Transverse colon (tissue), 4 donors: ENCODE measurements around the gene VSTM2L. TPM values are rescaled to one million over a fixed set of nuclear protein-coding genes. Genes with fewer than 3 reads are reported as not detected.

ENCODE experiments used
- DNase-seq: peaks from one replicate; pipeline ENCODE4 v3.0.0-alpha.2; 2019
- H3K27ac ChIP-seq, 4 donors: fragments of 200-600 bp; sonication (generic); 2 replicates each; pipeline ENCODE4 v1.5.1; 2016 to 2018; ENCODE audit warnings: inconsistent platforms in 4 of 4
- H3K27me3 ChIP-seq: fragments of 200-600 bp; sonication (generic); 2 replicates; pipeline ENCODE4 v1.5.1; 2017; ENCODE audit warnings: inconsistent platforms
- H3K36me3 ChIP-seq, 4 donors: fragments of 200-600 bp; sonication (generic); 2 replicates each; pipeline ENCODE4 v1.5.1; 2017 to 2019; ENCODE audit warnings: inconsistent platforms in 4 of 4
- H3K4me1 ChIP-seq, 4 donors: fragments of 200-600 bp; sonication (generic); 2 replicates each; pipeline ENCODE4 v1.5.1; 2017 to 2020; ENCODE audit warnings: inconsistent platforms in 4 of 4
- H3K4me3 ChIP-seq, 4 donors: fragments of 200-600 bp; sonication (generic); 1 replicate in 1 of 4; 2 replicates in 3 of 4; pipeline versions ENCODE4 v1.5.1 to v1.6.1; 2017 to 2019; ENCODE audit warnings: inconsistent platforms in 4 of 4
- H3K9me3 ChIP-seq, 2 donors: fragments of 200-600 bp; sonication (generic); 2 replicates each; pipeline ENCODE4 v1.5.1; 2017 to 2019; ENCODE audit warnings: inconsistent platforms in 2 of 2
- CTCF ChIP-seq, 5 experiments: fragments of 200-600 bp in 3 of 5; fragments of 450-650 bp in 2 of 5; sonication (generic) in 3 of 5; IDR thresholded peaks; 1 replicate in 2 of 5; 2 replicates in 3 of 5; pipeline ENCODE4 v1.5.1; 2016 to 2017; ENCODE audit warnings: antibody characterized with exemption in 5 of 5, inconsistent platforms in 3 of 5, mild to moderate bottlenecking in 2 of 5, moderate library complexity in 1 of 5
- EP300 ChIP-seq: sonication (generic); formaldehyde crosslinking; IDR thresholded peaks from one replicate; pipeline ENCODE4 v1.6.1; 2017; ENCODE audit warnings: antibody characterized with exemption, low read depth
- POLR2A ChIP-seq: fragments of 450-650 bp; IDR thresholded peaks from one replicate; pipeline ENCODE4 v1.6.1; 2016; ENCODE audit warnings: antibody characterized with exemption, mild to moderate bottlenecking, moderate library complexity
- POLR2AphosphoS5 ChIP-seq, 3 donors: sonication (generic); formaldehyde crosslinking; IDR thresholded peaks; one replicate each; pipeline ENCODE4 v1.6.1; 2016; ENCODE audit warnings: antibody characterized with exemption in 3 of 3
- WGBS, 2 donors: methylation state at CpG; one replicate each; pipeline ENCODE4 v1.1.5; 2018; ENCODE audit warnings: low coverage in 1 of 2; 5-methylcytosine and 5-hydroxymethylcytosine counted together
- in situ Hi-C, 4 donors: fragments of 200-750 bp; cut with MboI; loops; one replicate each; pipeline versions ENCODE4 v1.15.0 to v1.15.1; 2017; ENCODE audit warnings: low sequenced_read_pairs in 3 of 4, low pct_ligation_motif_present in 1 of 4, low pct_unique_long_range_greater_than_20kb in 1 of 4
- intact Hi-C: fragments of 100-400 bp; cut with DNase I; formaldehyde crosslinking; loops from one replicate; pipeline ENCODE4 v1.15.1; 2023; ENCODE audit warnings: low total_unique reads
- total RNA-seq, 4 donors: library from RNA; depleted of rRNA; stranded (reverse); fragments of >200 nt; gene quantifications; one replicate each; pipeline ENCODE4 v1.1.0, GENCODE V29; 2016

The VSTM2L gene
- total RNA-seq, 4 donors from 2014 or later = 3.0 to 6.6 (median 3.0) TPM; not detected in 1

DNA sequence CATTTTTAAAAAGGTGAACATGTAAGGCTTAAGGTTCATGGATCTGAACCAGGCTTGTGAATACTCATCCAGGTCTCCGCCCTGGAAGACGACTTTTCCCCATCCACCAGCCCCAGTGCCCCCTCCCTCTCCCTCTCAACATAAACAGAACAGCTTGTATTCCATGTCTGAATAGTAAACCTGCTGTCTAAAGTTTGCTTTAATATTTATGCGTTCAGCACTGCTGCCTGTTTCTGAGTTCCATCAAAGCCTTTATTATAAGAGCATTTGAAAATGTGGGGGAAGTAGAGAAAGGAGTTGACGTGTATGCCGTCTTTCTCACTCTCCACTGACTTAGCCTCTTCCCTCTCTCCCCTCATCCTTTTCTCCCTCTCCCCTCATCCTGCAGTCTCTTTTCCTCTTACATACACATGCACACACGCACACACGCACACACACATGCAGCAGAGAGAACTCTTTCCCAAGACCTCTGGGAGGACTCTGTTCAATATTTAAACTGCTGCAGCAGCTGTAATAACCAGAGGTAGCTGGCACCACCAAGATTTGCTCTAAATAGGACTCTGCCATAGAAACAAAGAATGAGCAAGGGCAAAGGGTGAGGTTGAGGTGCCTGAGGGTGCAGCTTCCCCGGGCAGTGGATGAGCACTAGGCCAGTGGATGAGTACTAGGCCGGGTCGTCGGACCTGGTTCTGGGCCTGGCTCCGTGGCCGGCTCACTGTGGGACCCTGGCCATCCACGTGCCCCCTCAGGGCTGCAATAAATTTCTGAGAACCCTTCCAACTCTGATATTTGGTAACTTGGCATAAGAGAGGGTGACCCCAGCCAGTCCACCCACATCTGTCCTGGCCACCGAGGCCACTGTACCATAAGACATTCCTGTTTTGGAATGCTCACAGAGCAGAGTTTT, 35.4 kb upstream of the VSTM2L start:
- Histone ChIP-seq H3K4me1 (peaks cover 0 to 15% (median 0%) of the 10 kb centered on the region in 4 donors), H3K36me3 (peaks cover 0 to 4% (median 0%) of the 10 kb centered on the region in 4 donors), H3K27ac (peak overlapping the region; percentile 5 to 80 (median 56)), H3K4me3 (no peak overlapping the region), H3K27me3 (no peaks in the 10 kb centered on the region), H3K9me3 (no peaks in the 10 kb centered on the region)
- in situ Hi-C loops (no loop called here), intact Hi-C loops (no loop called here)
- 72 to 84% methylated on average over 8 to 15 of the region's 15 CpGs for WGBS, 2 donors
- DNase-seq = no peak
- TF ChIP-seq POLR2AphosphoS5 (IDR thresholded peaks at IDR 0.05) (peak in 2 of 3 donors; percentile 40 to 41), CTCF (IDR thresholded peaks at IDR 0.05) (no peak)

DNA sequence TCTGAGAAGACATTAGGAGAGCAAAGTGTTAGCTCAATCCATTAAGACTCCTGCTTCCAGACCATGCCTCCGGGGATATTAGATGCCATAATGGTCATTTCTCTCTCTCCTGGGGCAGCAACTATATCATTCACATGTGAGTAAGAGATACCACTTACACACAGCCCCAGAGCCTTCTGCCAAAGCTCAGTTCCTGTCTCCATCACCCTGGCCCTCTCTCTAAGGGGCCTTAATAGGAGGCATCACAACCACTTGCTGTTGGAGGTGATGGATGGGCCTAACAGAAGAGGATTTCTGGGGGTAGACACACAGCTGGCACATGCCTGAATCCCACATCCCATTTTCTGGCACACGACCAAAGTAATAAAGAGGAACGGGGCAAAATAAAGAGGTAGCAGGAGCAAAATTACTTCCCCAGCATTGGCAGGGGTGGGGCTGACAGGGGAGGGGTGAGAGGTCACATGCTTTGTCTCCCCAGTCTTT, 34.0 kb upstream of the VSTM2L start:
- WGBS, 2 donors = 56% methylated on average over 2 to 3 of the region's 3 CpGs
- intact Hi-C loops (no loop called here), in situ Hi-C loops (no loop called here)
- H3K4me1 ChIP-seq = peaks cover 0 to 15% (median 0%) of the 10 kb centered on the region in 4 donors
- TF ChIP-seq EP300 (no peak), POLR2AphosphoS5 (IDR thresholded peaks at IDR 0.05) (no peak)
- H3K27me3 ChIP-seq = no peaks in the 10 kb centered on the region
- peaks cover 0 to 4% (median 0%) of the 10 kb centered on the region in 4 donors for H3K36me3 ChIP-seq
- H3K4me3 ChIP-seq = no peak overlapping the region
- no peaks in the 10 kb centered on the region for H3K9me3 ChIP-seq
- DNase-seq = no peak
- H3K27ac ChIP-seq = peak overlapping the region in 2 of 4 donors; percentile 70 to 80

DNA sequence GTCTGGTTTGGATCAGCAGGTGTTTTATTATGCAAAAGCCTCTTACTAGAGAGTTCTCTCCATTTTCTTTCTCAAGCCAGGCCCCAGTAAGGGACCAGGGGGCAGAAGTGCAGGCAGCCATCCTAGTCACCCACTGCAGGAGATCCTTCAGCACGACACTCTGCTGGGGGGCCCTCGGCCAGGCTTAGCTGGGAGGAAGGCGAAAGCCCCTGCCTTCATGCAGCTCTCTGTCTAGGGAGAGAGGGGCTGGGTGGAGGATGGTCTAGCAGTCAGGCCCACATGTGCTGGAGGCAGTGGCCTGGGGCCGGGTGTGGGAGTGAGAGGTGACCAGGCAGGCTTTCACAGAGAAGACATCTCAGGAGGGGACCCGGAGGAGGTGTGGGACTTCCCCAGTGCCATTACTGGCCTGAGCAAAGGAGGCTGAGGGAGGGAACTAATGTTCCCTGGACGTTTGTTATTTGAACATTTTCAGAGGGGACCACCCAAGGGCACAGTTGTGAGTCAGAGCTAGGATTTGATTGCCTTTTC, 33.5 kb upstream of the VSTM2L start:
- Histone ChIP-seq H3K36me3 (peaks cover 0 to 4% (median 0%) of the 10 kb centered on the region in 4 donors), H3K27ac (peak overlapping the region in 1 of 4 donors; percentile 80), H3K4me3 (no peak overlapping the region), H3K27me3 (no peaks in the 10 kb centered on the region), H3K9me3 (no peaks in the 10 kb centered on the region), H3K4me1 (peaks cover 0 to 15% (median 0%) of the 10 kb centered on the region in 4 donors)
- in situ Hi-C loops (no loop called here), intact Hi-C loops (no loop called here)
- WGBS, 2 donors = 77% methylated on average over 6 of the region's 6 CpGs; no CpG with 5 or more reads in 1 of the 2 donors
- DNase-seq = no peak
- TF ChIP-seq POLR2A = no peak

DNA sequence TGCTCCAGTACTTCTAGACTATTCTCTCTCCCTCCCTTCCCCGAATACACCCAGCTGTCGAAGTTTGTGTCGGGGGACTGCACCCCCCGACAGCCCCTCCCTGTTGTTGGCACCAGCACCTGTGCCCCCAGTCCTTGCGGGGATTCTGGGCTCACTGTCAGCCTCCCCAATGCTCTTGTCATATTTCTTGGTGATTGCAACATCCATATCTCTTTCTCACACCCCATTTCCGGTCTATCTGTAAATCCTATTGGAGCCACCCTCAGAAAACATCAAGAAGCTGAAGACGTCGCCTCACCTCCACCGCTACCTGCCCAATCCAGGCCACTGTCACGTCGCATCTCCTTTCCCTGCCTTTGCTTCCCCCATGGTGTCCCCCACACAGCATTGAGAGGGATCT, 32.6 kb upstream of the VSTM2L start:
- Histone ChIP-seq H3K27ac (no peak overlapping the region), H3K4me1 (peaks cover 0 to 15% (median 0%) of the 10 kb centered on the region in 4 donors), H3K36me3 (no peaks in the 10 kb centered on the region), H3K4me3 (no peak overlapping the region), H3K27me3 (no peaks in the 10 kb centered on the region), H3K9me3 (no peaks in the 10 kb centered on the region)
- WGBS, 2 donors = 91 to 94% methylated on average over 4 to 11 of the region's 11 CpGs
- in situ Hi-C loops = no loop called here
- no peak for DNase-seq
- intact Hi-C loops = no loop called here
- TF ChIP-seq EP300 (no peak), CTCF (IDR thresholded peaks at IDR 0.05) (no peak), POLR2AphosphoS5 (IDR thresholded peaks at IDR 0.05) (no peak), POLR2A (no peak)

DNA sequence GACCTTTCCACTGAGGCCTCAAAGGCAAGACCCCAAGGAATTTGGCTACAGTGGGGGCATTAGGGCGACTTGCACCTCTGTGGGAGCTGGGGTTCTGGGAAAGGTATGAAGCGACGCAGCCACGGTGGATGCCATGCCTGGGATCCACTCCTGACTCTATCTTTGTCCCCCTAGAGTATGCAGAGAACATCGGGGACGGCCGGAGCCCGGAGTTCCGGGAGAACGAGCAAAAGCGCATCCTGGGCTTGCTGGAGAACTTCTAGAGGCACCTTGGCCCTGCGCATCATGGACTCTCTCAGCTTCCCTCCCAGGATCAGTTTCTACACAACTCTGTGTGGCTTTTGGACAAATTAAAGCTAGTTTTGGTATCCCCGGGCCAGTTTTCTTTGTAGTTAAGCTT, 31.2 kb upstream of the VSTM2L start:
- no peaks in the 10 kb centered on the region for H3K27me3 ChIP-seq
- H3K4me3 ChIP-seq = no peak overlapping the region
- TF ChIP-seq POLR2A (no peak), EP300 (no peak), POLR2AphosphoS5 (IDR thresholded peaks at IDR 0.05) (no peak), CTCF (IDR thresholded peaks at IDR 0.05) (no peak)
- peaks cover 0 to 15% (median 0%) of the 10 kb centered on the region in 4 donors for H3K4me1 ChIP-seq
- 94% methylated on average over 13 of the region's 13 CpGs; no CpG with 5 or more reads in 1 of the 2 donors for WGBS, 2 donors
- no peaks in the 10 kb centered on the region for H3K36me3 ChIP-seq
- intact Hi-C loops (no loop called here), in situ Hi-C loops (no loop called here)
- H3K27ac ChIP-seq = no peak overlapping the region
- DNase-seq = no peak
- no peaks in the 10 kb centered on the region for H3K9me3 ChIP-seq
